SKM-1 treated with dmso at 0.1 percent for 144 hours (cell line): ENCODE data around the gene CDY2B.
"Not testable (repeated sequence)": the region's sequence is repeated elsewhere in the genome, so short reads cannot be mapped to it uniquely, and the experiment has no call there.

Experiments
- DNase-seq: peaks from one replicate; lab custom pipeline; 2025; ENCODE audit not compliant: unreplicated experiment; lab: John Stamatoyannopoulos, UW

CDY2B gene, protein sequence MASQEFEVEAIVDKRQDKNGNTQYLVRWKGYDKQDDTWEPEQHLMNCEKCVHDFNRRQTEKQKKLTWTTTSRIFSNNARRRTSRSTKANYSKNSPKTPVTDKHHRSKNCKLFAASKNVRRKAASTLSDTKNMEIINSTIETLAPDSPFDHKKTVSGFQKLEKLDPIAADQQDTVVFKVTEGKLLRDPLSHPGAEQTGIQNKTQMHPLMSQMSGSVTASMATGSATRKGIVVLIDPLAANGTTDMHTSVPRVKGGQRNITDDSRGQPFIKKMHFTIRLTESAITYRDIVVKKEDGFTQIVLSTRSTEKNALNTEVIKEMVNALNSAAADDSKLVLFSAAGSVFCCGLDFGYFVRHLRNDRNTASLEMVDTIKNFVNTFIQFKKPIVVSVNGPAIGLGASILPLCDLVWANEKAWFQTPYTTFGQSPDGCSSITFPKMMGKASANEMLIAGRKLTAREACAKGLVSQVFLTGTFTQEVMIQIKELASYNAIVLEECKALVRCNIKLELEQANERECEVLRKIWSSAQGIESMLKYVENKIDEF

DNA sequence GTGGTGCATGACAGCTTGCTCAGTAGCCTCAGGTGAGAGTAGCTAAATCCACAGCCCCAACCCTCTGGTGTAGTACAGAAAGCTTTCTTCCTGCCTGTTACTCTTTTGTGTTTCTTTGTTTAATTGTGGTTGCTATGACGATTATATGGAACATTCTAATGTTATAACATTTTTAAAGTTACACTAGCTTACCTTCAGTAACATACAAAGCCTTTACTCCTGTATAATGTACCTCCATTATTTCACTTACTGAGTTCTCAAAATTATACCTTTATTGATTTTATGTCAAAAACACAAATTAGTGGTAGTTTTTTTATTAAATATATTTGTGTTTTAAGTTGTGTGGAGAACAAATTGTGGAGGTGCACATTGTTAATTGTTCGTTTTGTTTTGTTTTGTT, at the start of gene CDY2B:
CDY2B (minus strand) TSS at position 101 of the 400 bp plus-strand sequence. CDS start 328 bp downstream, outside the sequence.
- not testable (repeated sequence) for DNase-seq

DNA sequence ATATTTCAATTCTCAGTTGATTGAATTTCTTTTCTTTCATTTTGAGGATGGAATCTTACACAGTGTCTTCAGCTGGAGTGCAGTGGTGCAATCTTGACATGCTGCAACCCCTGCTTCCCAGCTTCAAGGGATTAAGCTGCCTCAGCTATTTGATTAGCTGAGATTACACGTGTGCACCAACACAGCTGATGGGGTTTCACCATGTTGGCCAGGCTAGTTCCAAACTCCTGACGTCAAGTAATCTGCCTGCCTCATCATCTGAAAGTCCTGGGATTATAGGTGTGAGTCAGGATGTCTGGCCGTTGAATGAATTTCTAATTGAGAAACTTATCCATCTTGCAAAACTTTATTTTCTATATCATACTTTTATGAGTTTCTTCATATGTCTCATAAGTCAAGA, 28.0 kb upstream of the CDY2B start:
- not testable (repeated sequence) for DNase-seq

DNA sequence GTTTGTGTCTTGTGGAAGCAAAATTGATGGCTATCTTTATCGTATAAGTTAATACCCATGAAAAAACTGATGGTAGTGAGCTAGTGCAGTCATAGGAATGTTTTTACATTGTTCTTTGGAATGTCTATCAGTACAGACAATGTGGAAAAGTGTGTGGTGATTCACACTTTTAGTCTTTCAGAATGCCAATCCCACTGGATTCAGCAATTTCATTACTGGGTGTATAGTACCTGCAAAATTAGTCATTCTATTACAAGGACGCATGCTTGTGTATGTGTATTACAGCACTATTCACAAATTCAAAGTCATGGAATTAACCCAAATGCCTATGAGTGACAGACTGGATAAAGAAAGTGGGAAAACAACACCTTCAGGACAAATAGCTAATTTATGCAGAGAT, 27.3 kb upstream of the CDY2B start:
- not testable (repeated sequence) for DNase-seq

DNA sequence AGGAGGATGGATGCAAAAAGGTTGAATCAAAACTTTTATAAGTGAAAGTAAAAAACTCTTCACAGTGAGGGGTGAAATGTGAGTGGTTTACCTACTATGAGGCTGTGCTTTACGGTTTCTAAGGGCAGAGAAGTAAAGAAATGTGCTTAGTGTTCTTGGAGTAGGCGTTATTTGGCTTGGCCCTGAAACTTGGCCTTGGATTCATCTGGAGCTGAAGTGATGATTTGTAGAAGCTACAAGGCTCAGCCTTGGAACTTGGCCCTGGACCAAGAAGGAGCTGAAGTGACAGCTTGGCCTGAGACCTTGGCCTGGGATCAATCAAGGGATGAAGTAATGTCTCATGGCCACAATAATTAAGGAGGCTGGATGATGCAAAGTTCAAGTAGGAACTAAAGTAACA, 1.7 kb upstream of the CDY2B start:
- DNase-seq: not testable (repeated sequence)

DNA sequence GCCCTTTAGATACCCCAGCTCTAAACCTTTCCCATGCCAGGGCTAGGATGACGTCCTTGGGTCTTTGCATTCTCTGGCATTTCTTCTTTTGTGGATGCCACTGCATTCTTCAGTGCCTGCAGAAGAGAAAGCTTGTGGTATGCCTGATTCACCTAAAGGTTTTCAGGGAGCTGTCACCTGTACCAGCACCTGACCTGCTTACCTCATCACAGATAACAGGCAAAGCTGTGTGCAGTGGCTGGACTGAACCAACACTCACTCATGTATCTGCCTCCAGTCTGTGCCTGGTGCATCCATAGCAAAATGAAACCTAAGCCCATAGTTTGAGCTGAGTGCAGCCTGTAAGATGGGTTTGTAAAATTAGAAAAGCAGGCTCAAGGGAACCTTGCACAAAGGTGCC, 3.3 kb downstream of the CDY2B start:
- not testable (repeated sequence) for DNase-seq

DNA sequence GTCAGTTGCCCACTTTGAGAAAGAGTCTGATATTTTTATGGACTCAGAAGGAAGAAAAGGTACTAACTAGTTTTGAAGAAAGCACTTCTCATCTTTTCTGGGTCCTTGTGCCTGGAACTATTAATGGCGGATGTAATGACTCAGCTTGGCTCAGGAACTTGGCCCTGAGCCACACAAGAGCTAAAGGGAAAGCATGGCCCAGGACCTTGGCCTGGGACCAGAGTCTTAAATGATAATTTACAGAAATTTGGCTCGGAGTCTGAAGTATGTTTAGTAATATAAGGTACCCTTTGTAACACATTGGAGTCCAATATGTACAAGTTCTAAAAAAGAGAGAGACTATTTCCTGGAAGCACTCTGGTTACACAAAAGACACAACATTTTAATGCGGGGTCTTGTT, 4.6 kb downstream of the CDY2B start:
- DNase-seq: not testable (repeated sequence)

DNA sequence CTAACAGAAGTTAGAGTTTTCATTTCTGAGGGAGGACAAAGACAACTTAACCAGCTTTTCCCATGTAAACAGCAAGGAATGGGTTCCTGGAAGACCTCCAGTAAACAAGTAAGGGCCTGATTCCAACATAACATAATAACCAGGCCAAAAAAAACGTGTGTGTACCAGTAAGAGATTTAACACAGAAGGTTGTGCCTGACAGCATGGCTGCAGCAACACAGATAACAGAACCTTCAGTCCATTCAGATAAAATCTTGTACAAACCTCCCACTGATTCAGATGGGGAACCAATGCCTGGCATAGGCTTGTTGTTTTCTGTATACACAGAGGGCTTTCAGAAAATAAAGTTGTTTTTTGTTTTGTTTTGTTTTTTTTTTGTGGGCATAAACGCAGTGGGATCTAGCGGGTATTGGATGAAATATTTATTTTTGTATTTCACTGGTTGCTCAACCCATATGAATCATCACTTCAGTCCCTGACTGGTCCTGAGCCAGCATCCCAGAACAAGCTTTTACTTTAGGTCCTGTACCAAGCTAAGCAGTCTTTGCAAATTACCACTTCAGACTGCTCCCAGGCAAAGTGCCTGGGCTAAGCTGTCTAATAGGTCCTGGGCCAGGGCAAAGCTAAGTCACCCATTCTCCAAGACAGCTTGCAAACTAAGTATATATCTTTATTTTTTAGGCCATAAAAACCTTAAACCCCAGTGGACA, 8.7 kb downstream of the CDY2B start:
- DNase-seq: not testable (repeated sequence)

DNA sequence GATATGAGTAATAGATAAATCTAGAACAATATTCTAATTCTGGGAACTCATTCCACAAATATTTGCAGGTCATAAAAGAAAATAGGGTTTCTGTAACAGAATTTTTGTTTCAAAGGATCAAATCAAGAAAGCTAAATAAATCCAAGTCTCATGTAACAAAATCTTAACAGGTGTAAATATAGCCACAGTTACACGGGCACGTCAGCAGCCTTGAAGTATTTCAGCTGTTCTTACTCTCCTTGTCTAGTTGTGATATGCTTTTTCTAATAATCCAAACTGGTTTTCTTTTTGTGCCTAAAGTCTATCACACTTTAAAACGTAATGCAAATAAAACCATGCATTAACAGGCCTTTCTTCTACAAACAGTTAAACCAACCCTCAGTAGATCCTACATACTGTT, 9.3 kb downstream of the CDY2B start:
- not testable (repeated sequence) for DNase-seq

DNA sequence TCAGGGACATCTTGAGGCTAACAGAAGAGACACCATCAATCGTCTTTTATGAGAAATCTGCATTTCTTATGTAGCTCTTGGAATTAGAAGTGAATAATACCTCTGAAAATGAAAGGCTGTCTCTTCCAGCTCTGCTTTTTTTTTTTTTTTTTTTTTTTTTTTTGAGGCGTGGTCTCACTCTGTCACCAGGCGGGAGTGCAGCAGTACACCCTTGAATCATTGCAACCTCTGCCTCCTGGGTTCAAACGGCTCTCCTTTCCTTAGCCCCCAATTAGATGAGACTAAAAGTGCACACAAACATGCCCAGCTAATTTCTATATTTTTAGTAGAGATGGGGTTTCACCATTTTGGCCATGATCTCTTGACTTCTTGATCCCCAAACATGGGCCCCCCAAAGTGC, 12.2 kb downstream of the CDY2B start:
- DNase-seq: not testable (repeated sequence)

DNA sequence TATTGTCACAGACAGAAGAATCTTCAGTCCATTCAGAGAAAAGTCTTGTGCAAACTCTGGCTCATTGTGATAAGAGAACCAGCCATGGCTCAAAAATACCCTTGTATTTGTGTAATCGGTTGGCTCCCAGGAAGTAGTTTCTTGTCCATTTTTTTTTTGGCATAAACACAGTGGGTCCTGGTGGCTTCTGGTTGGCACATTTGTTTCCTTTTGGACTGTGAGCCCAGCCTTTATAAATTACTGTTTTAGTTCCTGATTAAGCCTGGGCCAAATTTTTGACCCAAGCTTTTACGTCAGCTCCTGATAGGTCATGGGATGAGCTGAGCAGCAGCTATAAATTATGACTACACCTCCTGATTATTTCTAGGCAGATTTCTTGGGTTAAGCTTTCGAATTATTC, 19.4 kb downstream of the CDY2B start:
- DNase-seq: not testable (repeated sequence)

DNA sequence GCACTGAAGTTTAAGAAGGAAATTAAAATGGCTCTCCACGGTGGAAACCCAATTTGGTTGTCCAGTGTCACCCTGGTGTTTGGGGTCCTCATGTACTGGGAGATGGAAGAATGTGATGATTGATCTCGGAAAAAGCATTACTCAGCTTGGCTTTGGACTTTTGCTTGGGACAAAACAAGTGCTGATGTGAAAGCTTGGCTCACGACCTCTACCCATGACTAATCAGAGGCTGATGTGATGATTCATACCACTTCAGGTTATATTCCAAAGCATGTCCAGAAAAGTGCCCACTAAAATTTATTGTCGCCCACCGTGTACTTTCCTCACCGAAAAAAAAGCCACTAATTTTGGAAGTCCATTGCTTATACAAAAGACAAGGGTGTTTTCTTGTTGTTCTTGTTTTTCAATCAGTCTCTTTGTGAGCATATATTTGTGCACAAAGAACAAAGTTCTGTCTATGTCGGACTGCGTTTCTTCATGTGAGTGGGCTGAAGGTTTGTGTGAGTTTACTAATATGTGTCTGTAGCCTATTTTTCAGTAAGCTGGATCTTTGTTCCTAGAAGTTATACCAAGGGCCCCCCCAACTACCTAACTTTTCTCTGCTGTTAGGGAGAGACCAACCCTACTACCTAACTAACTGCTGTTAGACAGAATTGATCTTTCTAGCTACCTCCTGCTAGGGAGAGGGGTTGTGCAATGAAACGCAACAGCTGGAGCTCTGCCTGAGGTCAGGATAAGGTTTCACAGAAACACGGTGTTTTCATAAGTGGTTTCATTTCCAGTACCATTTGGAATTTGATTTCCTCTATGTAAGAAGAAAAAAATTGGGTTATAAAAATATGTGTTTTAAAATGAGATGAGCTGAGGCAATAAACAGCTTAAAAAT, 22.8 kb downstream of the CDY2B start:
- not testable (repeated sequence) for DNase-seq

DNA sequence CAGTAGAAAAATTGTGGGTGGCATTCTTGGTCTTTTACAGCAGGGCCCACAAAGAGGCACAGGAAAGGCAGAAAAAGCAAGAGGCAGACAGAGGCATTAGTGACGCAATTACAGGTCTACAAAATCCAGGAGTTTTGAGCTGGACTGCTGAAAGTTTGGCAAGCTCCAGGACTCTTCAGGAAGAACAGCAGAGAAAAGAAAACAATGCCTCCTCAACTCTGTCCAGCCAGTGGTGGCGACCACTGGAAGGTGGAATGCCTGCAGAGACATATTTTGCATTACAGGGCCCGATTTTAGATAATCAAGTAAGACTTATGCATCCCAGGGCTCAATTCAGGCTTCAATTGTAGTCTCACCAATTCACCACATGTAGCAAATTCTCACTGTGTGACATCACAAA, 23.5 kb downstream of the CDY2B start:
- not testable (repeated sequence) for DNase-seq

DNA sequence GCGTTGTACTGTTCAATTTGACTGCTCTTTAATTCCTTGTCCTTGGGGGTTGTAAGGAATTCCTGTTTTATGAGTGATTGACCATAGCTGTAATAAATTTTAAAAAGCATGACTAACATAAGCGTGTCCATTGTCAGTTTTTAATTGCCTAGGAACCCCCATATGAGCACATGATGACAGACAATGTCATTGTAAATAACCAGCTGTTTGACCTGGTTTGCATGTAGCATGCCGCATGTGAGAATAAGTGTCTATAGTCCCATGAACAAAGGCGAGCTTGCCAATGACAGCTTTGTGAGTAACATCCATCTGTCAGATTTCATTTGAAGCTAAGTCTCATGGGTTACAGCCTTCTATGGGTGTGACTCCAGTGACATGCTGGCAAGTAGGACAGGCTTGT, 30.9 kb downstream of the CDY2B start:
- not testable (repeated sequence) for DNase-seq

DNA sequence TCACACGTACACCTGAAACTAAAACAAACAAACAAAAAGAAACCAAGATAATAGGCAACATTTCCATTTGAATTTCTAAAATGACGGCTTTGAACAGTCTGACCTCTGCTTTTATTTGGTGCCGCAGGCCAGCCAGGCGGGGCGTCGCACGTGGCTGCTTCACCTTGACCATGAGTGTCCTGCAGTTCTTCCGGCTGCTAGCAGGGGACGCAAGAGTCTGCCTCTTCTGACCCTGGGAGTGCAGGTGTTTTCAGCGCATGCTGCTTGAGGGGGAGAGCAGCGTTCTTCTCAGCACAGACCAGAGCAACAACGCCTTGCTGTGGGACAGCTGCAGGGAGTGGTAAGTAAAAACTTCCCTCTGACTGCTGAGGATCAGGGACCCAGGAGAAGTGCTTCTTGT, 47.9 kb downstream of the CDY2B start:
- DNase-seq: not testable (repeated sequence)
